Endothelial cell of umbilical vein (primary cell): ENCODE measurements around the gene SFRP2. TPM values are rescaled to one million over a fixed set of nuclear protein-coding genes. Genes with fewer than 3 reads are reported as not detected.

Experiments used
- BruUV-seq: library from RNA; stranded (reverse); fragments of 400-500 nt; replicated peaks from 2 replicates; lab custom pipeline; 2021; lab: Mats Ljungman, UMichigan
- CTCF ChIA-PET: fragments of 300-600, 350-600 bp; sonication (Branson Sonifier 250); formaldehyde crosslinking; loops from one replicate; lab custom pipeline; 2021; ENCODE audit warnings: antibody characterized with exemption, inconsistent platforms; lab: Charles Lee
- POLR2A ChIA-PET: fragments of 300-600, 350-600 bp; sonication (Branson Sonifier 250); formaldehyde crosslinking; loops from one replicate; lab custom pipeline; 2021; ENCODE audit warnings: antibody characterized with exemption, inconsistent platforms; lab: Charles Lee
- DNase-seq: peaks from one replicate; pipeline ENCODE4 v3.0.0-alpha.2; 2011; ENCODE audit warnings: low read depth, low spot score
- FAIRE-seq: peaks from 2 replicates; lab custom pipeline; 2011; peaks lifted over from hg19 to GRCh38; lab: Jason Lieb, UNC
- H2AFZ ChIP-seq: 2 replicates; pipeline ENCODE4 v1.6.0; 2012; ENCODE audit warnings: low read depth, low read length, control low read depth, inconsistent platforms
- H3K27ac ChIP-seq: 2 replicates; pipeline ENCODE4 v1.5.1; 2011; ENCODE audit warnings: low read depth, mild to moderate bottlenecking, control low read depth, low read length, moderate library complexity; ENCODE audit not compliant: insufficient read depth
- H3K27me3 ChIP-seq, 2 experiments: 2 replicates each; pipeline versions ENCODE4 v1.6.0 to v1.6.1; 2011; ENCODE audit warnings: low read length in 2 of 2, mixed read lengths in 1 of 2; ENCODE audit not compliant: control insufficient read depth in 2 of 2, insufficient read depth in 2 of 2
- H3K36me3 ChIP-seq, 2 experiments: 2 replicates in 1 of 2; 3 replicates in 1 of 2; pipeline ENCODE4 v1.5.1; 2011; ENCODE audit warnings: low read length in 2 of 2, mild to moderate bottlenecking in 1 of 2, moderate library complexity in 1 of 2; ENCODE audit not compliant: control insufficient read depth in 2 of 2, insufficient read depth in 2 of 2; ENCODE audit errors: extremely low read depth in 1 of 2
- H3K4me1 ChIP-seq: 3 replicates; pipeline ENCODE4 v1.5.1; 2011; ENCODE audit warnings: mild to moderate bottlenecking, low read length; ENCODE audit not compliant: control insufficient read depth, insufficient read depth; ENCODE audit errors: extremely low read depth
- H3K4me2 ChIP-seq: 2 replicates; pipeline ENCODE4 v1.6.1; 2011; ENCODE audit warnings: low read length, control low read depth, mixed read lengths; ENCODE audit not compliant: insufficient read depth
- H3K4me3 ChIP-seq, 3 experiments: fragments of 200-600 bp in 1 of 3; sonication (generic), shearing (Covaris generic) in 1 of 3; replicated peaks in 1 of 3; 2 replicates each; pipeline ENCODE4 v1.5.1; 2011 to 2016; ENCODE audit warnings: control low read depth in 3 of 3, low read length in 3 of 3, mild to moderate bottlenecking in 2 of 3, inconsistent platforms in 1 of 3, low read depth in 1 of 3, moderate library complexity in 1 of 3; ENCODE audit not compliant: insufficient read depth in 1 of 3
- H3K79me2 ChIP-seq: 2 replicates; pipeline ENCODE4 v1.6.0; 2012; ENCODE audit warnings: low read length, inconsistent platforms; ENCODE audit not compliant: control insufficient read depth, insufficient read depth
- H3K9ac ChIP-seq: replicated peaks from 2 replicates; pipeline ENCODE3; 2011; ENCODE audit warnings: low read length, control low read depth; ENCODE audit not compliant: insufficient read depth; ENCODE audit errors: extremely low read depth
- H3K9me1 ChIP-seq: replicated peaks from 3 replicates; pipeline ENCODE4 v1.6.0; 2011; ENCODE audit warnings: mild to moderate bottlenecking, low read length; ENCODE audit not compliant: control insufficient read depth, insufficient read depth; ENCODE audit errors: extremely low read depth
- H3K9me3 ChIP-seq: replicated peaks from 2 replicates; pipeline ENCODE4 v1.5.1; 2012; ENCODE audit warnings: low read length, inconsistent platforms; ENCODE audit not compliant: control insufficient read depth, insufficient read depth
- H4K20me1 ChIP-seq: replicated peaks from 2 replicates; pipeline ENCODE3; 2011; ENCODE audit warnings: mild to moderate bottlenecking, low read length; ENCODE audit not compliant: control insufficient read depth, insufficient read depth; ENCODE audit errors: extremely low read depth
- EZH2 ChIP-seq: IDR thresholded peaks from 2 replicates; pipeline ENCODE4 v1.6.1; 2012; ENCODE audit warnings: borderline replicate concordance, low read depth, mild to moderate bottlenecking, moderate library complexity, low read length, inconsistent platforms; ENCODE audit not compliant: severe bottlenecking
- GATA2 ChIP-seq: IDR thresholded peaks from 2 replicates; pipeline ENCODE4 v1.7.0; 2011; ENCODE audit warnings: low read depth, mild to moderate bottlenecking, moderate library complexity, mixed read lengths, low read length; ENCODE audit not compliant: insufficient read length, insufficient read depth
- POLR2AphosphoS5 ChIP-seq: IDR thresholded peaks from 2 replicates; pipeline ENCODE4 v1.6.1; 2012; ENCODE audit warnings: low read depth, mild to moderate bottlenecking, control low read depth, low read length, moderate library complexity; ENCODE audit not compliant: insufficient read depth
- dilution Hi-C: fragments of 300-500 bp; cut with MboI; formaldehyde crosslinking; loops from one replicate; pipeline ENCODE4 v1.15.0; 2019; ENCODE audit warnings: low sequenced_read_pairs; ENCODE audit not compliant: extremely low pct_ligation_motif_present
- intact Hi-C: fragments of 100-400 bp; cut with micrococcal nuclease; formaldehyde crosslinking; loops from one replicate; pipeline ENCODE4 v1.10.0; 2022
- polyA plus RNA-seq, 4 experiments: library from polyadenylated mRNA; depleted of rRNA in 3 of 4; stranded (reverse) in 3 of 4; unstranded in 1 of 4; fragments of >200 nt; gene quantifications; 2 replicates each; pipeline versions ENCODE4 v1.2.1 to v1.2.3, GENCODE V29; 2011 to 2012; ENCODE audit warnings: missing spikeins in 1 of 4
- total RNA-seq: library from RNA; stranded (reverse); gene quantifications from 2 replicates; pipeline ENCODE4 v1.2.3, GENCODE V29; 2021
- TF ChIP-seq, protein P1 (sequence below), 2 donors: IDR thresholded peaks; 1 replicate in 1 of 2; 2 replicates in 1 of 2; pipeline ENCODE4 v1.5.1; 2011; ENCODE audit warnings: low read length in 2 of 2, mild to moderate bottlenecking in 2 of 2, moderate library complexity in 2 of 2, control low read depth in 1 of 2, inconsistent platforms in 1 of 2, low read depth in 1 of 2; ENCODE audit not compliant: insufficient read depth in 1 of 2; ENCODE audit errors: extremely low read depth in 1 of 2

The SFRP2 gene
- total and polyA plus RNA-seq, 2 donors (not counting 3 experiments of a cell fraction or from before 2014, with no cell fraction given): 0.04 TPM; not detected in 1

DNA sequence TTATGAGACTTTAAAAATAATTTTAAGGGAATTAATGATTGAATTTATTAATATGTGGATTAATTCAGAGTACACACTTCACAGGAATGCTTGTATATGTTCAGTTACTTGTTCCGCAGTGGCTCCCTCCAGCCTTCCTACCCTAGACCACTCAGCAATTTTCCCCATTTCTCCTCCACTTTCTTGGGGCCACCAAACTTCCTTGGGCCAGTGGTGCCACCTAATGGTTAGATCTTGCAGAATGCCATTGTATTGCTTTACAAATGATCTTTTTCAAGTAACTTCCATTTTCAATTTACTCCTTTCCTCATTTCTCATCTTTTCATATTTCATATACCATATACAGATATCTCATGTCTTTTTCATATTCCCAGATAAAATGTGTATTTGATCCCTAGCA is 25.5 kb downstream of the SFRP2 start:
- Histone ChIP-seq H3K36me3 (no peaks in the 10 kb centered on the region), H3K4me2 (no peak overlapping the region), H3K9me1 (no peaks in the 10 kb centered on the region), H3K27ac (no peak overlapping the region), H3K27me3 (peaks cover 23 to 28% of the 10 kb centered on the region in 2 experiments), H3K4me3 (no peak overlapping the region), H3K4me1 (no peaks in the 10 kb centered on the region), H3K9me3 (no peaks in the 10 kb centered on the region), H2AFZ (no peak overlapping the region), H4K20me1 (no peaks in the 10 kb centered on the region), H3K79me2 (no peaks in the 10 kb centered on the region), H3K9ac (no peak overlapping the region)
- peak; percentile 28 for FAIRE-seq
- no peak for TF ChIP-seq GATA2
- TF ChIP-seq, protein P1, sequence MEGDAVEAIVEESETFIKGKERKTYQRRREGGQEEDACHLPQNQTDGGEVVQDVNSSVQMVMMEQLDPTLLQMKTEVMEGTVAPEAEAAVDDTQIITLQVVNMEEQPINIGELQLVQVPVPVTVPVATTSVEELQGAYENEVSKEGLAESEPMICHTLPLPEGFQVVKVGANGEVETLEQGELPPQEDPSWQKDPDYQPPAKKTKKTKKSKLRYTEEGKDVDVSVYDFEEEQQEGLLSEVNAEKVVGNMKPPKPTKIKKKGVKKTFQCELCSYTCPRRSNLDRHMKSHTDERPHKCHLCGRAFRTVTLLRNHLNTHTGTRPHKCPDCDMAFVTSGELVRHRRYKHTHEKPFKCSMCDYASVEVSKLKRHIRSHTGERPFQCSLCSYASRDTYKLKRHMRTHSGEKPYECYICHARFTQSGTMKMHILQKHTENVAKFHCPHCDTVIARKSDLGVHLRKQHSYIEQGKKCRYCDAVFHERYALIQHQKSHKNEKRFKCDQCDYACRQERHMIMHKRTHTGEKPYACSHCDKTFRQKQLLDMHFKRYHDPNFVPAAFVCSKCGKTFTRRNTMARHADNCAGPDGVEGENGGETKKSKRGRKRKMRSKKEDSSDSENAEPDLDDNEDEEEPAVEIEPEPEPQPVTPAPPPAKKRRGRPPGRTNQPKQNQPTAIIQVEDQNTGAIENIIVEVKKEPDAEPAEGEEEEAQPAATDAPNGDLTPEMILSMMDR (IDR thresholded peaks at IDR 0.05; ENCODE audit: extremely low read depth in 1 of 2, insufficient read depth in 1 of 2, low read depth in 1 of 2, low read length in 2 of 2): peak in 1 of 2 donors; percentile 11
- BruUV-seq: no TSS peak
- intact Hi-C loops (no loop called here), dilution Hi-C loops (no loop called here)
- POLR2A ChIA-PET: no interaction called here
- CTCF ChIA-PET: interaction anchor here (1.8 kb wide), 1 partner anchor 14 kb away, joined by 7 read pairs; no protein-coding TSS in a partner anchor
- no peak for DNase-seq

DNA sequence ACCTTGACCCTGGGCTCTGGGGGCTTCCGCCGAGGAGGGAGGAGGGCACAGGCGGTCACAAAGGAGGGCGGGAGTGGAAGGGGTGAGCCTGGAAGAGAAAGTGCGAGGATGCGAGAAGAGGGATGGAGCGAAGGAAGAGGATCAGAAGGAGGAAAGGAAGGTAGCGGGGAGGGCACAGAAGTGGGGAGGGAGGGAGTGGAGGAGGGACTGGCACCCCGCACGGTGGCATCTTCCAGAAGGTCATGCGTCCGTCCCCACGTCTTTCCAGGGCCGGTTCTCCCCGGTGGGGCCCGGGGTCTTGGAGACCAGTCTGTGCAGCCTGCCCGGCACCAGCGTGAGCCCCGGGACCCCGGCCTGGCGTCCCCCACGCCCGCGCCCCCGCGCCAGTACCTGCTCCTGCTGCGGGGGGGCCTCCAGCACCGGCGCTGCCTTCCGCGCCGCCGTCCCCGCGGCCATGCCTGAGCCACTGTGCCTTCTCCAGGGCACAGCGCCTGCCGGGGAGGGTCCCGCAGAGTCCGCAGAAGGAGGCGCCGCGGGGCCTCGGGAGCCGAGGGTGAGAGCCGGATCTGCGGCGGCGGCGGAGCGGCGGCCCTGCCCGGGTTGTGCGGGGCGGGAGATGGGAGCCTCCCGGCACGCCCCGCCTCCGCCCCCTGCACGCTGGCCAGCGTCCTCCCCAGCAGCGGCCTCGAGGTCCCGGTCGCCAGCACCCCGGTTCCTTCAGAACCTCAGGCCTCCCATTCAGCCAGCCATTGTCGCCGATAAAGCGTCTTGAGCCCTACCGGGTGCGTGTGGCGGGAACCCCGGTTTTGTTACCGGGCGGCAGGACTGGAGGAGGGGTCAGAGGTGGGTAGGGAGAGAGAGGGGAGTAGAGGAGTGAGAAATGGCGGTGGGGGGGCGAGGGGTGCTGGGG is 29.2 kb downstream of the SFRP2 start, which contains the start of gene RNF175:
RNF175 (minus strand) TSS at position 618 of the 910 bp plus-strand sequence; CDS start at position 456, 162 bp downstream.
- H3K27me3 ChIP-seq: peaks cover 33 to 34% of the 10 kb centered on the region in 2 experiments
- DNase-seq (no peak), FAIRE-seq (no peak)
- H3K36me3 ChIP-seq: no peaks in the 10 kb centered on the region
- dilution Hi-C loops: no loop called here
- BruUV-seq: no TSS peak
- CTCF ChIA-PET: interaction anchor here (0.9 kb wide), 1 partner anchor 10 kb away, joined by 5 read pairs; no protein-coding TSS in a partner anchor
- intact Hi-C loops: no loop called here
- H3K4me2 ChIP-seq: no peak within 1 kb of the TSS
- H3K4me1 ChIP-seq: no peaks in the 10 kb centered on the region
- peak within 1 kb of the TSS; percentile 30 for H2AFZ ChIP-seq
- H4K20me1 ChIP-seq: no peaks in the 10 kb centered on the region
- no peak within 1 kb of the TSS for H3K27ac ChIP-seq
- H3K9me1 ChIP-seq: no peaks in the 10 kb centered on the region
- TF ChIP-seq EZH2 (peak; percentile 91), POLR2AphosphoS5 (no peak)
- peak within 1 kb of the TSS in 1 of 3 experiments; percentile 15 for H3K4me3 ChIP-seq
- H3K79me2 ChIP-seq: no peaks in the 10 kb centered on the region
- H3K9me3 ChIP-seq: no peaks in the 10 kb centered on the region
- H3K9ac ChIP-seq: no peak within 1 kb of the TSS
- POLR2A ChIA-PET: no interaction called here
